Hematopoietic multipotent progenitor cell treated with erythropoietin and hydrocortisone succinate and interleukin-3 and kit ligand, for 17 days (in vitro differentiated cells): ENCODE results near the gene RNF121.

Source experiments
- DNase-seq: peaks from one replicate; pipeline ENCODE4 v3.0.0-alpha.2; 2015; ENCODE audit warnings: low spot score

RNF121 gene

DNA sequence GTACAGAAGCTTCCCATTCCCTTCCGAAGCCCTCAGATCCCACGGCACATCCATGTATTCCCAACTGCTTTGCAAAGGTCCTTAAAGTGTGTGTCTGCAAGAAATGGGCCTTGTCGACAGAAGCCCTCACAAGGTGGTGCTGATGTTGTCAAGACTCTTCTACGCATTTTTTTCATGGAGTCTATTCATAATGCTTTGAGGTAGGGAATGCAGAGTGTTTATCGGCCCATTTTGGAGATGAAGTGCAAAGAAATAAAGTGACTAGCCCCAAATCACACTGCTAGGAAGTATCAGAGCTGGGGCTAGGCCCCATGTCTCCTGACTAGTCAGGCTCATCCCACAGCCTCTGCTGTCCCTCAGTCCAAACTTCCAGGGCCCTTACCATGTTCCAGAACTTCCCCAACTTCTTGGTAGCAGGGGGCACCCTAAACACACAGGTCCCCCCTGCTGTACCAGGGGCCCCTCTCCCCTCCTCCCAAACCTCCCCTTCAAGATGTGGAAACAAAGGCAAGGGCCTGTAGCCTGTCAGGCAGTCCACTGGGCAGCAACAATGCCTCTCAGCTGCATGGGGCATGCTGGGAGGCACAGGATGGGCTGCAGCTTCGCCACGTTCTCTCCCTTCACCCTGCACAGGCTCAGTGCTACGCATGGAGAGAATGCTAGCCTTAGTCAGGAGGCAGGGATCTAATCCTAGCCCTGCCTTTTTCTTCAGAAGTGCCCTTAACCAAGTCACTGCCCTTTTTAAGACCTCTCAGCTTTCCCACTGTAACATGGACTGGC, 77.7 kb downstream of the RNF121 start:
- no peak for DNase-seq

DNA sequence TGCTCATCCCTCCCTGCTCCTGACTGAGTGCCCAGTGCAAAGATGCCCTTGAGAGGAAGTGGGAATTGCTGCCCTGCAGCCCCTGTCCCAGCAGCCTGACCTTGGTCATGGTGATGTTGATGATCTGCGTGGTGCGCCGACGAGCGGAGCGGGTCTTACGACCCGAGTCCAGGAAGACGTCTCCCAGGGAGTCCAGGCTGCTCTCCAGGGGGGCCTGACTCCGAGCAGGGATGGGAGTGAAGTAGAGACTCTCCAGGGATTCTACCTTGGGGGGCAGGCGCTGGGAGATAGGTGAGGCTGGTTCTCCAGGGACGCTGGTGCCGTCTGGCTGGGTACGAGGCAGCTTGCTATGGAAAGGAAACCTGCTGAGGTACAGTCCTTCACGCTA, 78.2 kb downstream of the RNF121 start:
- no peak for DNase-seq

DNA sequence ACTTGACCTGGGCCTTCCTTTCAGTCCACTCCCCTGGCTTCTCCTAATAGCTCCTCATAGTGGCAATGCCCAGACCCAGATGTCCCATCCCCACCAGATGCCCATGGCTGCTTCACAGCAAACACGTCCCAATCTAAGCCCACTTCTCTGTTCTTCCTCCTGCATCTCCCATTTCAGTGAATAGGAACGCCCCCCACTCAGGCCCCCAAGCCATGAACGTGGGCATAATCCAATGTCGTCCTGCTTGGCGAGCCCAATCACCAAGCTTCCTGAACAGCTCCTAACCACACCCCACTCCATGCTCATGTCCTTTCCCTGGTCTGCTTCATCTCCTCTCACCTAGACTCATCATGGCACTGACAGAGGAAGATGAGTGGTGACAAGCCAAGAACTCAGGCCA, 78.7 kb downstream of the RNF121 start:
- DNase-seq: no peak

DNA sequence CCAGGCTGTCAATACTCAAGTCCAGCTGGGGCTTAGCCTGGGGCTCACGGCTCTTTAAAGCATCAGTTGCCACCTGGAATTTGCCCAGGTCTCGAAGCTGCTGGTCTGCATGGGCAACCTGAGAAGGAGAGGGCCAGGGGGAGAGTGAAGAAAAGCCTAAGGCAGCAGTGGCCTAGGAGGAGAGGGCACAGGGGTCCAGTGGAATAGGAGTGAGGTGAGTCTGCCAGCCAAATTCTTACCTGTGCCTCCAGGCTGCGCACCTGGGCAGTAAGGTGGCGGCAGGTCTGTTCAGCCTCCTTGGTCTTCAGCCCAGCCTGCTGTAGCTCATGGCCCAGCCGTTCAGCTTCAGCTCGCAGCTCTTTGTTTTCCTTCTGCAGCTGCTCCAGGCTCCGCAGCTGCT, 79.9 kb downstream of the RNF121 start:
- no peak for DNase-seq

DNA sequence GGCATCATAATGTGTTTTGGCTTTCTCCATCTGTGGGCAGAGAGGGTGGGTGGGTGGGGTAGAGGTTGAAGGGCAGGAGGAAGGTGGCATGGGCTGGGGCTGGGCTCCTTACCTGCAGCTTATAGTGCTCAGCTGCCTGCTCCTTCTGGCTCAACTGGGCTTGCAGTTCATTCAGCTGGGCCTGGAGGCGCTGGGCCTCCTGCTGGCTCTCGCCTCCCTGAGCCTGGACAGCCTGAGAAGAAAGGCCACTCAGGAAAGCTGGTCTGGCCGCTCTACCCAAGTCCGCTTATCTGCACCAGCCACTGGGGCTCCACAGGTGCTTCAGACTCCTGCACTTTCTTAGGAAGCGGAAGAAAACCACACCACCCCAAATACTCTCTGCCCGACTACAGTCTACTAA, 80.3 kb downstream of the RNF121 start:
- DNase-seq: no peak

DNA sequence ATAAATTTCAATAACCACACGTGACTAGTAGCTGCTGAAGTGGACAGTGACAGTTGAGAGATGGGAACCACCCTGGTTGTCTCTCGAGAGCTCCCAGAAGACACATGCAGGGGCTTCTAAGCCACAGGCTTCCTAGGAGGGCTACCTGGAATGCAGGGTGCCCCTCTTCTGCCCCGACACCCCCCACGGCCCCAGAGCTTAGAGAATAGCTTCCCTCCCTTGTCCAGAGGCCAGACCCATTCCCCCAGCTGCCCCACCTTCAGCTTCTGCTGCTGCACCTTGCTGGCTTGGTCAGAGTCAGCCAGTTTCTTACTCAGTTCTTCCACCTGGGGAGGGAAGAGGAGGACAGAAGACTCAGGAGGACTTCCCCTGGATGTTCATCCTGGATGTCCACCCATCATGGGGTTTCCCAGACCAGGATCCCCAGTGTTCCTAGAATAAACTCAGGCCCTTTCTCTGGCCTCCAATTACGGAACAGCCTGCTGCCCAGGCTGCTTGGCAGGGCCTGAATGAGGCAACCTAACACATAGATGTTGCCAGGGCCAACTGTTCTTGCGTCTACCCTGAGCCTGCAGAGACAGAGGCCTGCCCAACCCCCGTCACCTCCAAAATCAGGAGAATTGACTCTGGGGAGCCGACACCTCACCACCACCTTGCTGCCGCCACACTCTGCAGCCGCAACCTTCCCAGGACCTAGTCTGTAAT, 81.8 kb downstream of the RNF121 start:
- no peak for DNase-seq

DNA sequence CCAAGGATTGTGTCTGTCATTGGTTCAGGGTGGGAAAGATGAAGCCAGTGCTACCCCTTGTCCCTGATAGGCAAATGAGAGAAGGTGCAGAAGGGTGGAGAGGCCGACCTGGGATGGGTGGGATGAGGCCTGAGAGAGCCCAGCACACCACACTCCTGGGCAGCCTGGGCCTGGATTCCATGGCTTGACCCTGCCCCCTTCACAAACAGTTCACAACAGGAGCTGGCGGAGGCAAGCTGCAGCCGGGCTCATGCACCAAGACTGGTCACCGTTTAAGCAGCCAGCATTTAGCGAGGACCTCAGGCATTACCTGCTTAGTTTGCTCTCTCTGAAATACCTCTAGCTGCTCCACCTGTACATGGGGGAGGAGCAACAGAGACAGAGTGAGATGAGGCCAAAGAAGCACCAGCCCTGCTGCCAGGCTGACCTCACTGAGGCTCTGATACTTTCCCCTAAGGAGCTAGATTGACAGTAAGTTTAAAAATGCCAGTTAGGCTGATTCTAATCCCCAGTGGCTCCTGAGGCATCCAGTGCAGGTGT, 83.3 kb downstream of the RNF121 start:
- DNase-seq: no peak

DNA sequence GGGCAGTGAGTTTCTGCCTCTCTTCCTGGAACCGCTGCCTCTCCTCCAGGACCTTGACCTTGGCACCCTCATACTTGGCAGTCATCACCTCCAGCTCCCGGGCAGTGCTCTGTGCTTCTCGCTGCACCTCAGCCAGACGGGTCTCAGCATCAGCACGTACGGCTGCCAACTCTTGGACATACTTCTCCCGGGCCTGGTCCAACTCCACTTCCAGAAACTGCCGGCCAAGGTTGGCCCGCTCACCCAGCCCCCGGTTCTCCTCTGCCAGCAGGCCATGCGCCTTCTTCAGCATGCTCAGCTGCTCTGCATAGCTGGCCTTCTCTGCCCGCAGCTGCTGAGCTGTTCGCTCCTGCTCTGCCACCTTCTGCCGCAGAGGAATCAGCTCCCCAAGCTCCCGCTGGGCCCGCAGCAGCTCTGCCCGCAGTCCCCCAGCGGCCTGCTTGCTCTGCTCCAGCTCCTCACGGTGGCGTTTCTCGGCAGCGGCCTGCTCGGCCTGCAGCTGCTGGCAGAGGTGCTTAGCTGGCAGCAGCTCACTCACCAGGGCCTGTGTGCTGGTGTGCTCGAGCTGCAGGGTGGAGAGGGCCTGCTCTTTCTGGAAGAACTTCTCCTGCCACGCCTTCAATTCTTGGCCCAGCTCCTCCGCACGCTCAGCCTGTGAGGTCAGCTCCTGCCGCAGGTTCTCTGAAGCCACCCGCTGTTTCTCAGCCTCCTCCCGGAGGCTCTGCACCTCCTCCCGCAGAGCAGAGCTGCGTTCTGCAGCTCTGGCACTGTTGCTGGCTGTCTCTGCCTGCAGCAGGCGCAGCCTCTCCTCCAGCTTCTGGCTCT, 84.3 kb downstream of the RNF121 start:
- no peak for DNase-seq

DNA sequence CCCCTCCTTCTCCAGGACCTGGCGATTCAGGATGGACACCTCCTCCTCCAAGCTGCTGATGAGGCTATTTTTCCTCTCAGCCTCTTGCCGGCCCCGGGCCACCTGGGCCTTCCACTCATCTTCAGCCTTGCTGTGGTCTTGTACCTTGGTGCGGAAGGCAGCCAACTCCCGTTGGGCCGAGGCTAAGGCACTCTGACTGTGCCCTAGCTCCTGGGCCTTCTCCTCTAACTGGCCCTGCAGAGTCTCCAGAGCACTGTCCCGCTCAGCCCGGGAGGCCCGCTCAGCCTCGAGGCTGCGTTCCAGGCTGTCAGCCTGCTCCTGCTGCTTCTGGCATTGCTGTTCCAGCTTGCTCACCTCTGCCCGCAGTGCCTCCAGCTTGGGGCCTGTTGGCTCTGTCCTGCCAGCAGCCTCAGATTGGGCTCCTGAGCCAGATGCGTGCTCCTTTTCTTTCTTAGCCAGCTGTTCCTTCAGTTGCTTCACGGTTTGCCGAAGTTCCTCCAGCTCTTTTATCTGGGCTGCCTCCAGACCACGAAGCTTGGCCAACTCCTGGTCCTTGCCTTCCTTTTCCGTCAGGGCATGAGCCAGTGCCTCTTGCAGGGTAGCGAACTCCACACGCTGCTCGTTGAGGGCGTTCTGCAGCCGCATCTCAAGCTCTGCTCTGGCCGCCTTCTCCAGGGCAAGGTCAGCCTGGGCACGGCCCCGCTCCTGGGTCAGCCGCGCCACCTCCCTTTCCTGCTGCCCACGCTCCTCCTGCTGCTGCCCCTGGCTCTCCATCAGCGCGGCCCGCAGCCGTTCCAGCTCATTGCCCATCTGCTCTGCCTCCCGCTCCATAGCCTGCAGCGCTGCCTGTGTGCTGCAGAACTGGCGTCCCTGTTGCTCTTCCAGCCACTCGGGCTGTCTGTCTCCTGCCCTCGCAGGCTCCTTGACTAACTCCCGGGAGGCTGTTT, 85.2 kb downstream of the RNF121 start:
- DNase-seq: no peak

DNA sequence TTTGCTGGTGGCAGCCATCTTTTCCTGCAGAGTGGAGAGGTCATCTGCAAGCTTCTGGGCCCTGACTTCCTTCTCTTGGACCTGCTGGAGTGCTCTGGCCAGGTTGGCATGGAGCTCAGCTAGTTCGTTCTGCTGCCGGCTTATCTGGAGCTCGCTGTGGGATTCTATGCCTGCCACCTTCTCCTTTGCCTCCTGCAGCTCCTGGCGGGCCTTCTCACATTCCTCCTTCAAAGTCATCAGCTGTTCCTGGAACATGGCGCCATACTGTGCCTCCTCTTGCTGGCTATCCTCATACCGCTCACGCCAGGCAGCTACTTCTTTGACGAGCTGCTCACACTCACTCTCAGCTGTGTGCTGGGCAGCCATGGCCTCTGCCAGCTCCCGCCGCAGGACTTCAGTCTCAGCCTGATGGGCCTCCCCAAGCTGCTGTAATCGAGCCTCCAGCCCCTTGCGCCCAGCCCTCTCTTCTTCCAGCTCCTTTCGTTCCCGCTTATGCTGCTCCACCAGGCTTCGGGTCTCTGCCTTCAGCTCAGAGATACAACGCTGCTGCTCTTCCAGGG, 86.0 kb downstream of the RNF121 start:
- no peak for DNase-seq

DNA sequence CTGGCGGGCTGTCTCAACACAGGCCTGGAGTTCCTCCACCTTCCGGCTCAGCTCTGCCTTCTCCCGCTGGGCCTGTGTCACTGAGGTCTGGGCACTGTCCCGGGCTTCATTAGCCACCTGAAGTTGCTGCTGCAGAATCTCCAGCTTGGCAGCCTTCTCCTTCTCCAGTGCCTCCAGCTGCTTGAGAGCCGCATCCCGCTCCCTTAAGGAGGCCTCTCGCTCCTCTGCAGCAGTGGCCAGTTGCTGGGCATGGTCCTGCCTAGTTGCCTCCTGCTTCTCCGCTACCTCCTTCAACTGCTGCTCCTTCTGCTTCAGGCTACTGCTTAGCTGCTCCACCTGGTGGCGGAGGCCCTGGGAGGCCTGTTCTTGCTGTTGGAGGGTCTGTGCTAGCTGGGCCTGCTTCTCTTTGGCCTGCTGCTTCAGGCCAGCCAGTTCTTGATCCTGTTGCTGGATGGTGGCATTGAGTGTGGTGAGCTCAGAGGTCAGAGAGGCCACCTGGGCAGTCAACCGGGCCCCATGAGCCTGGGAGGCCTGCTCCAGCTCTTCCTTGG, 86.7 kb downstream of the RNF121 start:
- DNase-seq: no peak

DNA sequence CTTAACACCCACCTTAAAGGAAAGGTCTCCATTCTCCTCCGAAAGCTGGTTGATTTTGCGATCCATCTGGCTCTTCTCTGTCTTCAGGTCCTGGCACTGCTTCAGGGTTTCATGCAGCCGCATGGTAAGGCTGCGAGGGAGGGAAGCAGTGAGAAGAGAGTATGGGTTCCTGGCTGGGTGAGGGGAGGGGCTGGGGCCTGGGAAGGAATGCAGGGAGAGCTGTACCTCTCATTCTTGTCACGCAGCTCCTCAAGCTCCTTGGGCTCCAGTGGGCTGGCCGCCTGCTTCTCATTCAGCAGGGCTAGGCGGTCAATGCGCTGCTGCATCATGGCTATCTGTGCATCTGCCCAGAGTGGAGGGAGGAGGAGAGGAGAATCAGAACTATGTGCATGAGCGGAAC, 89.3 kb downstream of the RNF121 start:
- DNase-seq: no peak

DNA sequence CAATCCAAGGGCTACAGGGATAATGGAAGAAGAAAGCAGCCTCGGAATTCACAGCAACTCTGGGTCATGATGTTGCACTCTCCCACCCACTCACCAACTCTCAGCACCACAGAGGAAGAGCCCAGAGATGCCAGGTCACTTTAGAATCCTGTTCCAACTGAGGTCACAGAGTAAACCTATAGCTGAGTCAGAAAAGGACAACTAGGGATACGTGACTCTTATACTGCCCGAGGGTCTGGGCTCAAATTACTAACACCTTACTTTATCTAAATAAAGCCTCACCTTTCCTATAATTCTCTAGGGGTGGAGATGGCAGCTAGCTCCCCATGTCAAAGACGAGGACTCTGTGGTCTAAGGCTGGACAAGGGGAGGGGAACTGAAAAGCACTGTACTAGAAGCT, 94.5 kb downstream of the RNF121 start:
- DNase-seq: no peak

DNA sequence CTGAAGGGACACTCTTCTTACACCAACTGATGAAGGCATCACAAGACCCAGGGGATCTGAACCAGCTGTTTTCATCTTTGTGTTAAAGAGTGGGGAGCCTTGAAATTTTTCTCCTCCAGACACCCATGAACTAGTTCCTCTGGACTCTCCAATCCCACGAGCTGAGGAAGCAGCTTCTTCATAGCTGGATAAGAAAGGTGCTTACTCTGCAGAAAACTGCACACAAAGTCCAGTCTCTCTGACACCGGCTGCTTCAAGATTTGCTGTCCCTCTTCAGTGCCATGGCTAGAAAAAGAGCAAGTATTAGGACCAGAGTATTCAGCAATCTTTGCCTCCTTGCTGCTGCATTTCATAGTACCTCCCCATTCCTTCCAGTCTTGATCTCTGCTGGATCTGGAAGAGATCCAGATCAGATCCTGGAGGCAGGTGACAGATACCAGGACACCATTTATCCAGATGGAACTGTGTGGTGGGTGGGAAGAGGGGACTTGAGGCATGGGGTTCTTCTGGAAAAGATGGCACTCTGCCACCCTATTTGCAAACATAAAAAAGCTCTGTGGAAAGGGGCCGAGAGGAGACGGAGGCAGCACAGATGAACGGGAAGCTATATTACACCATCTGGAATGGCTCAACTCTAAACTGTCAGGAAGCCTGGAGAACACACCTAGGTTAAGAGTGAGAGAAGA, 95.4 kb downstream of the RNF121 start:
- no peak for DNase-seq

DNA sequence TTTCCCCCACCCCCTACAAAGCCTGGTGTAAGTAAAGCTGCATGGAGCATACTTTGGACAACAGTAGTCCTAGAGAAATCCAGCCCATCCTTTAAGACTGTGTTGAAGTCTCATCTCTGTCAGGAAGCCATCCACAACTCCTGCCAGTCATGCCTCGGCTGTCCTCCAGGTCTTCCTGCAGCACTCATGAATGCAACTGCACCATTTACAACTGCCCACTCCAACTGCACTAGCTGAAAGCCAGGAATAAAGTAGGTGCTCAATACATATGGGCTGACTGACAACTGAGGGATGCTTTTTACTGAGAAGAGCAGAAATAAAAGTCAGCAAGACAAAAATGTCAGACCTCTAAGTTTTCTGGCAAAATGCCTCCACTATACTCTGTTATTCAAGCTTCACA, 97.2 kb downstream of the RNF121 start:
- no peak for DNase-seq

DNA sequence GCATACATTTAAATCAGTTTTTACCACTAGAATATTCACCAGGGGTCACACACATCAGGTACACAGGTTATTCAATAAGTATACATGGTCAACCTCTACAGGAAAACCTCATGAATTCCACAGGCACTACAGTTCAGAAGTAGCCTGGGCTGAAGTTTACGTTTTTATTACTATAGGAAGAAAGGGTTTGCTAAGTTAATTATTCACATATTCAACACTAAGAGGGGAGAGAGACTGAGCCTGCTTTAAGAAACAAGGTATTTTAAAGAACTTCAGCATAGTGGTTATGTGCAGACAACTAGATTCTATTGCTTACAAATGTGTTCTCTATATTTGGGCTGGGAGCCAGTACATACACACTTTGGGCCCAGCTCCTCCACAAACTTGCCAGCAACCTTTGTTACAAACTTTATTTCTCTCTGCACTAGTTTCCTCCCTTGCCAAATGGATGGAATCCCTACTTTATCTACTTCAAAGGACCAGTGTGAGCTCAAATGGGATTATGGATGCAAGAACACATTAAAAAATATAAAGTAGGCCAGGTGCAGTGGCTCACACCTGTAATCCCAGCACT, 101.7 kb downstream of the RNF121 start:
- no peak for DNase-seq

DNA sequence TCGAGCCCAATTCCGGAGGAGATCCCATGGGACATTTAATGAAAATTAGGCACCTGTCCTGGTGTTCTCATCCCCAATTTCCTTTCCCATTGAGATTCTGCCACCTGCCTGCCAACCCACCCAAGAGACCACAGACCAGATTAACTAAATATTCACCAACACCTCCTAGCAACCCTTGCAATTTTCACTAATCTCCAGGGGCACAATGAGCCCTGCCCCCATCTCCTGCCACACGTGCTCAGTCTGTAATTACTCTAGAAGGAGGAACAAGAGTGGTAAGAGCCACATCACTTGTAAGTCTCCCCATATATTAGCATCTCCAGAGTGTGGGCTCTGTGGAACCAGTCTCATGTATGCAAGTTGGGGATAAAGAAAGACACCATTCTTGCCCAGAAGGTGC, 107.8 kb downstream of the RNF121 start:
- DNase-seq: no peak

DNA sequence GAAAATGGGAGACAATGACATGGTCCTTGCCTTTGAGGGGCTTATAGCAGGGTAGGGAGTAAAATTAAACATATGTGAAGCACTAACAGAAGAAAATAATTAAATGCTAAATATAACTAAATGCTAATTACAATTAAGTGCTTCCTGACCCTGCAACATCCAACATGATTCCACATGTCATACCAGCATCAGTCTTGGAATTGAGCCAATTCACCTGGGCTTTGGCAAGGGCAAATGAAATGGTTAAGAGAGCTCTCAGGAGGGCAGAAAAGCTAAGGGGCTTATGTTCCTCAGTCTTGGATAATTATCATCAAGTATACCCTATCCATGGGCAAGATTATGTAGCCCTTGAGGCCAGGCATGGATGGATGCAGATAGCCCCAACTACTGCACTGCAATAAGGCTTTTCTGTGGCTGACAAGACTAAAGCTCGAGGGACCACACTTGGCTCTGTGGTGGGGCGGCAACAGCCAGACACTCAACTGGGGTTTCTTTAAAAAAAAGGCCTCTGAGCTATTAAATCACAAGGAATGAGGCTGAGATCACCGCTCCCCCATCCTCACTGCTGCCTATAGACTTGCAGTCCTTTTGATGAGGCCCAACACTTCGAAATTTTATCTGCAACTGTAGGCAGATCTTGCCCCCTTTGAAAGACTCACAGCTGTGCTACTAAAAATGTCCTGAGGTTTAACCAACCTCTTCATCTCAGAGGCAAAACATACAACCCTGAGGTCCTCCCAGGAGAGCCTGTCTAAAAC, 108.9 kb downstream of the RNF121 start:
- no peak for DNase-seq

DNA sequence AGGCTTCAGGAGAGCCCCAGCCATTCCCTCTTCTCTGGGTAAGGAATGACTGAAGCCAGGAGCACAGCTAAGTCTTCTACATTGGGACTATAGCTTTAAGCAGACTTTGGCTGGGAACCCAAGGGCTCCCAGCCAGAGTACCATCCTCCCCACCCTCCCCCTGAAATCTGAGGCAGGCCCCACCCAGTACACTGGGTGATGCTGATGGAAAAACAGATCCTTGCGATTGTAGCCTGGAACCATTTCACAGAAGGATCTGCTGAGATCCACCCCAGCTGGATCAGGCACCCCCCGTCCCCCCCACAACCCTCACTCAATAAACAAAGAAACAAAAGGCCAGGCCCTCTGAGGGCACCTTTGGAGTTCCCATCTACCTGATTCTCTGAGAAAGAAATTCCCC, 109.6 kb downstream of the RNF121 start:
- DNase-seq: peak; percentile 80
